Small intestine (tissue), 7 donors: ENCODE measurements around the gene GABRD. TPM values are rescaled to one million over a fixed set of nuclear protein-coding genes. Genes with fewer than 3 reads are reported as not detected.

Source experiments
- DNase-seq, 2 donors: peaks; one replicate each; pipeline versions ENCODE4 v3.0.0 to v3.0.0-alpha.2; 2013
- FAIRE-seq: peaks from 2 replicates; lab custom pipeline; 2012; peaks lifted over from hg19 to GRCh38; lab: Jason Lieb, UNC
- H3K27ac ChIP-seq, 3 donors: one replicate each; pipeline ENCODE4 v1.5.1; 2013; ENCODE audit warnings: low read length in 2 of 3, mild to moderate bottlenecking in 2 of 3, control low read depth in 1 of 3, inconsistent platforms in 1 of 3, low read depth in 1 of 3, moderate library complexity in 1 of 3
- H3K27me3 ChIP-seq, 3 donors: one replicate each; pipeline ENCODE4 v1.6.1; 2013; ENCODE audit warnings: low read length in 3 of 3, inconsistent platforms in 1 of 3; ENCODE audit not compliant: control insufficient read depth in 3 of 3, insufficient read depth in 3 of 3
- H3K36me3 ChIP-seq, 3 donors: one replicate each; pipeline ENCODE4 v1.6.1; 2013; ENCODE audit warnings: low read length in 3 of 3, inconsistent platforms in 1 of 3, low read depth in 1 of 3, mild to moderate bottlenecking in 1 of 3, moderate library complexity in 1 of 3; ENCODE audit not compliant: control insufficient read depth in 3 of 3, insufficient read depth in 2 of 3
- H3K4me1 ChIP-seq, 3 donors: one replicate each; pipeline ENCODE4 v1.6.1; 2013; ENCODE audit warnings: low read length in 2 of 3, inconsistent platforms in 1 of 3, low read depth in 1 of 3, mild to moderate bottlenecking in 1 of 3, moderate library complexity in 1 of 3; ENCODE audit not compliant: control insufficient read depth in 3 of 3, insufficient read depth in 2 of 3
- H3K4me3 ChIP-seq, 3 donors: one replicate each; pipeline ENCODE4 v1.5.1; 2013; ENCODE audit warnings: low read length in 3 of 3, control low read depth in 1 of 3, inconsistent platforms in 1 of 3, low read depth in 1 of 3, mild to moderate bottlenecking in 1 of 3, moderate library complexity in 1 of 3
- H3K9me3 ChIP-seq, 2 donors: one replicate each; pipeline ENCODE4 v1.6.1; 2013; ENCODE audit warnings: low read depth in 1 of 2, low read length in 1 of 2; ENCODE audit not compliant: control insufficient read depth in 2 of 2, insufficient read depth in 1 of 2
- WGBS, 3 donors: extraction: QIAGEN DNeasy Blood & Tissue Kit; methylation state at CpG; one replicate each; pipeline ENCODE4 v1.1.7; 2013; 5-methylcytosine and 5-hydroxymethylcytosine counted together
- polyA plus RNA-seq, 4 donors: library from polyadenylated mRNA; stranded (reverse) in 3 of 4; unstranded in 1 of 4; fragments of 200-250 nt in 3 of 4; fragments of 120-200 nt in 1 of 4; gene quantifications; one replicate each; pipeline versions ENCODE4 v1.2.1 to v1.2.3, GENCODE V29; 2013
- donor health status: healthy with polysubstance abuse.
- donor health status: control.
- donor health status: control.
- donor health status: Bipolar disorder and iron deficiency.
- donor health status: healthy.

Gene GABRD
- polyA plus RNA-seq, 4 donors: 0.40 to 0.55 TPM; not detected in 2

DNA sequence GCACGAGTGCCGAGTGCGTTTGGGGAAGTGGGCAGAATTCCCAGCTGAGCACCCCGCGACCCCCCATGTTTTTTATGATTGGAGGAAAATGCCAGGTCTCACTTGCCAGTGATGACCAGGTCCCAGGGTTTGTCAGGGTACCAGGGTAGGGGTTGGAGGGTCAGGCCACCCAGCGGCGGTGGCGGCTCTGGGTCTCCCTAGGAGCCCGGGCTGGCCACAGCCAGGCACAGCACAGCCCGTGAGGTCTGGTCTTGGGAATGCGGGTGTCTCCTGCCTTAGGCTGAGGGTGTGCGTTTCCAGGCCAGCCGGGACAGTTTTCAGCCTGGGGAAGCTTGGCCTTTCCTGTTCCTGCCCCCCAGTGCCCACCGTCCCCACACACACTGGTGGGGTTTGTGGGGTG lies 53.7 kb downstream of the GABRD start:
- Histone ChIP-seq H3K27ac (peak overlapping the region; percentile 58 to 70 (median 61)), H3K9me3 (peaks cover 0 to 13% of the 10 kb centered on the region in 2 donors), H3K27me3 (peaks cover 0 to 2% (median 0%) of the 10 kb centered on the region in 3 donors), H3K36me3 (peaks cover 6 to 89% (median 7%) of the 10 kb centered on the region in 3 donors), H3K4me1 (peaks cover 0 to 46% (median 7%) of the 10 kb centered on the region in 3 donors), H3K4me3 (no peak overlapping the region)
- DNase-seq: no peak
- FAIRE-seq: no peak
- WGBS, 3 donors: 84 to 88% (median 85%) methylated on average over 13 to 14 of the region's 14 CpGs

DNA sequence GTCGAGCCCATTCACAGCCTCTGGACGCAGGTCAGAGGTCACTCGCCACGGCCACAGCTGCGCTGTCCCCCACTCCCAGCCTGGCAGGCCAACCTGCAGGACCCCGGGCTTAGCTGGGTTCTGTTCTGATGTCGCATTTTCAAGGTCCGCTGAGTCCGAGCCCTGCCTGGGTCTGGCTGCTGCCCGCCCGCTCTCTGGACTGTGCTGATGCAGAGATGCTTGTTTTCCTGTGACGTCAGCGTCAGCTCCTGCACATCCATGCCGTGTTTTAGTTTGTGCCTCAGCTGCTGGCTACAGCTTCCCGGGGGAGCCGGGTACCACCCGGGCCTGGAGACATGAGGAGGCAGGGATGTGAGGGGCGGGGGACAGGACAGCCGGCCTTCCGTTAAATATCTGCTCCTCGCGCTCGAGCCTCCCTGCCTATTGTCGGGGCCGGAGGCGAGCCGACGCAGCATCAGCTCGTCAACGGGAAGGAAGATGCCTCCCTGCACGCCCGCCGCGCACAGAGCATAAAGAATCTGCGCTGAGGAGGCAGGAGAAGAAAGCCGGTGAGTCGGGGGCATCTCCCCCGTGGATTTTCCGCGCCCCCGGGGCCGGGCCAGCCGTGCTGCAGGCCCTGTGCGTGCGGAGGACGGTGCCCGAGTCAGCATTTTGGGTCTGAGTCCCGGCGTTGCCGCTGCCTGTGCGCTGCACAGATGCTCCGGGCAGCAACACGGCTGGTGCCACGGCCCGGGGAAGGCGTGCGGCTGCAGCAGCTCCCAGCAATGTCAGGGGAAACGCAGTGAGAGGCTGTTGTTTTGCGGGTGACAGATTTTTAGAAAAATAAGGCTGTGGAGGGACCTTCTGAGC lies 54.5 kb downstream of the GABRD start:
- DNase-seq (no peak), FAIRE-seq (no peak)
- peak overlapping the region in 1 of 3 donors; percentile 37 for H3K4me3 ChIP-seq
- H3K27ac ChIP-seq: peak overlapping the region in 1 of 3 donors; percentile 70
- WGBS, 3 donors: 70 to 94% (median 92%) methylated on average over 59 of the region's 59 CpGs
- peaks cover 5 to 88% (median 6%) of the 10 kb centered on the region in 3 donors for H3K36me3 ChIP-seq
- peaks cover 0 to 2% (median 0%) of the 10 kb centered on the region in 3 donors for H3K27me3 ChIP-seq
- peaks cover 0 to 20% of the 10 kb centered on the region in 2 donors for H3K9me3 ChIP-seq
- H3K4me1 ChIP-seq: peaks cover 0 to 46% (median 7%) of the 10 kb centered on the region in 3 donors

DNA sequence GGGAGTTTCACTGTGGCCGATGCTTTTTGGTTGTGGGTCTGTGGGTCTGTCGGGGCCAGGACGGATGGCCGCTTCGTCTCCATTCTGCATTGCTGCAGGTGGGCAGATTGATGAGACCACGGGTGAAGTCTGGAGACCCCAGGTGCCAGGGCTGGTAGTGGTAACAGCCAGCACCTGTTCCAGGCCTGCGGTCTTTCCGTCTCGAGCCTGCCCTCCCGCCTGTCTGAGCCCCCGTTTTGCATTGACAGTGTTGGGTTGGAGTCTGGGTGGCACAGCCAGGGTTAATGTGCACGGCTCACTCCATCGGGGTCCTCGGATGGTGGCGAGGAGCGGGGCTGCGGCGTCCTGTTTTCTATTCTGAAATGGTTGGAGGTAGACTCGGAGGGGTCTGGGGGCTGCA lies 55.3 kb downstream of the GABRD start:
- FAIRE-seq: no peak
- Histone ChIP-seq H3K4me3 (peak overlapping the region in 1 of 3 donors; percentile 37), H3K36me3 (peaks cover 5 to 85% (median 6%) of the 10 kb centered on the region in 3 donors), H3K27me3 (peaks cover 0 to 2% (median 0%) of the 10 kb centered on the region in 3 donors), H3K9me3 (peaks cover 0 to 20% of the 10 kb centered on the region in 2 donors), H3K27ac (no peak overlapping the region), H3K4me1 (peaks cover 0 to 41% (median 7%) of the 10 kb centered on the region in 3 donors)
- 75 to 94% (median 89%) methylated on average over 19 of the region's 19 CpGs for WGBS, 3 donors
- DNase-seq: no peak

DNA sequence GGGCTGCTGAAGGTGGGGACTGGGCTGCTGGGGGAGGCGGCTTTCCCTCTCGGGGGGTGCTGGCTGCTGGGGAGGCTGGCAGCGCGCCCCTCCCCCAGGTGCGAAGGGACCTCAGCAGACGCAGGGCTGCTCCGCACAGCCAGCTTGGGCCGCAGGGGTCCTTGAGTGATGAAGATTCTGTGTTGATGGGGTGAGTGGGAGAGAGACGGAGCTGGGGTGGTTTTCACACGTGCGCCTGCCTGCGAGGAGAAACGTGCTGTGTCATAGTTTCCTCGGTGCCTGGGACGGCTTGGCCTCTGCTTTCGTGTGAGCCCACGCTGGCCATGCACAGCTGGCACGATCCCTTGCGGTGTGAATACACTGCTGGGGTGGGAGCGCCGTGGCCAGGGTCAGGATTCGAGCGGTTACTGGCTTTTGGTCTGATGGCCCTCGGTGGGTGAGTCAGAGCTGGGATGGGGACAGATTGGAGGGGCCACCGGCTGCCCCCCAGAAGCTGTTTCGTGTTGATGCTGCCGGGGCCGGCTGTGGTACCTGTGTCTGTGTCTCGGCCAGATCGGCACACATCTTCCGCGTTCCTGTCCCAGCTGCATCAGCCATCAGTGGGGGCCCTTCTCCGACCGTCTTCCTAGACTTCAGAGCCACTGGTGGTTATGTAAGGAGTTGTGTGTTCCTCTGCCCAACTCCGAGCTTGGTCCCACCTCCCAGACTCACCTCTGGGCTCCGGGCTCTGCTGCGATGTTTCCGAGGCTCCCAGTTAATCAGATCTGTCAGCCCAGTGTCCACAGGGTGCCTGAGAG lies 56.0 kb downstream of the GABRD start:
- no peak overlapping the region for H3K4me3 ChIP-seq
- peaks cover 0 to 33% (median 7%) of the 10 kb centered on the region in 3 donors for H3K4me1 ChIP-seq
- no peak for FAIRE-seq
- peaks cover 0 to 2% (median 0%) of the 10 kb centered on the region in 3 donors for H3K27me3 ChIP-seq
- peaks cover 0 to 20% of the 10 kb centered on the region in 2 donors for H3K9me3 ChIP-seq
- 84 to 88% (median 87%) methylated on average over 38 of the region's 38 CpGs for WGBS, 3 donors
- DNase-seq: no peak
- no peak overlapping the region for H3K27ac ChIP-seq
- H3K36me3 ChIP-seq: peaks cover 5 to 85% (median 6%) of the 10 kb centered on the region in 3 donors

DNA sequence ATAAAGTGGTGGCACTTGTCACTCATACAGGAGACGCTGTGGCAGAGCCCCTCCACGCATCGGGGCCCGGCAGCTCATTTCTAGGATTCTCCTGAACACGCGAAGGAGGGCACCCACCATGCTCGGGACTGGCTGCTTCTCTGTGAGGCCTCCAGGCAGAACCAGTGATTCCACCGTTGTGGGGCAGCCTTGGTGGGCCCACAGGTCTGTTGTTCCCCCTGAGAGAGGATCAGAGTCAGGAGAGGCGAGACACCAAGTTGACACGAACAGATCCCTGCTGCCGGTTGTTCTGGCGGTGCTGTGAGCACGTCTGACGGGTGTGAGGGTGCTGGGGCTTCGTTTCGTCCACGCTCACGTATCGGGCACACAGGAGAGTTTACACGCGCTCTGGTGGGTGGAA lies 57.7 kb downstream of the GABRD start:
- peaks cover 0 to 17% (median 4%) of the 10 kb centered on the region in 3 donors for H3K4me1 ChIP-seq
- no peak overlapping the region for H3K27ac ChIP-seq
- H3K36me3 ChIP-seq: peaks cover 5 to 85% (median 6%) of the 10 kb centered on the region in 3 donors
- no peak for FAIRE-seq
- H3K9me3 ChIP-seq: peaks cover 0 to 20% of the 10 kb centered on the region in 2 donors
- 97% methylated on average over 21 of the region's 21 CpGs for WGBS, 3 donors
- no peak for DNase-seq
- peaks cover 0 to 2% (median 0%) of the 10 kb centered on the region in 3 donors for H3K27me3 ChIP-seq
- no peak overlapping the region for H3K4me3 ChIP-seq

DNA sequence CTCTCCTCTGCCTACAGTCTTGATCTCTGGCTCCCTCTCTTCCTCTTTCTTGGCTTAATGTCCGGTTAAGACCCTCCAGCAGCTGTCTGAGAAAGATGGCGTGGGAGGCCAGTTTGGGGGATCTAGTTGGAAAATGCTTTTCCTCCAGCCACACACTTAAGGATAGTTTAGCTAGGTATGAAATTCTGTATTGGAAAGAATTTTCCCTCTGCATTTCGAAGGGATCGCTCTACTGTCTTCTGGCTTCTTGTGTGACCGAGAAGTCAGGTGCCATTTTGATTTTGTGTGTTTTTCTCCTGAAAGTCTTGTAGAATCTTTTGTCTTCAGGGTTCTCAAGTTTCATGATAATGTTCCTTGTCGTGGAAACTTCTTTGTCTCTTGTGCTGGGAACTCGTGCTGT lies 59.0 kb downstream of the GABRD start:
- Histone ChIP-seq H3K9me3 (peaks cover 0 to 20% of the 10 kb centered on the region in 2 donors), H3K27me3 (peaks cover 0 to 2% (median 0%) of the 10 kb centered on the region in 3 donors), H3K4me1 (peaks cover 0 to 6% (median 0%) of the 10 kb centered on the region in 3 donors), H3K27ac (no peak overlapping the region), H3K36me3 (peaks cover 5 to 93% (median 6%) of the 10 kb centered on the region in 3 donors), H3K4me3 (no peak overlapping the region)
- 96 to 99% (median 96%) methylated on average over 7 of the region's 7 CpGs for WGBS, 3 donors
- DNase-seq (no peak), FAIRE-seq (no peak)

DNA sequence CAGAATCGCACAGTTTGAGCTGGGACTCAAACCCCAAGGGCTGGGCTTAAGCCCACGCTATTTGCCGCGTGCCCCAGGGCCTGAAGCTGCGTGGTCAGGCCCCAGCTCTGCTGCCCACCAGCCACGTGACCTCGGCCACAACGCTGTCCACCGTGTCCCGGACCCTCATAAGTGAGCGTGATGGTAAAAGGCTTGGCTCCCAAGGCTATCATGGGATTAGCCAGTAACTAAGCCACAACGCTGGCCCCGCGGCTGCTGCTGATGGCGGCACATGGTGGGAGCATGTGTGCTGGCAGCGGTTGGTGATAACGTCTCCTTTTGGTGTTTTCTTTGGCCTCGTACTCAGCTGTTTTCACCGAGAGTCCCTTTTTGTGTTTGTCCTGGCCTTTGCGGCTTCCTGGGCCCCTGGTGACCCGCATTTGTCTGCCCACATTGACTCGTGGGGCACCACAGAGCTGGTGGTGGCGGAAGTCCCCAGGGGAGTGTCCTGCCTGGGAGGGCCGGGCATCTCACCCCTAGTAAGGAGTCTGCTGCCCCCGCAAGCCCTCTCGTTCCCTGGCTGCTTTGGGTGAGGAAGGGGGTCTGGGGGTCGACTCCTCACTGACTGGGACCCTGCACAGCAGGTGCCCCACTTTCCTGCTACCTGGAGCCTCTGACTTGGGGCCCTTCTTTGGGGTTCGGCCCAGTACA lies 60.4 kb downstream of the GABRD start:
- H3K27me3 ChIP-seq: no peaks in the 10 kb centered on the region
- DNase-seq (no peak), FAIRE-seq (no peak)
- no peak overlapping the region for H3K27ac ChIP-seq
- peaks cover 0 to 20% of the 10 kb centered on the region in 2 donors for H3K9me3 ChIP-seq
- no peaks in the 10 kb centered on the region for H3K4me1 ChIP-seq
- no peak overlapping the region for H3K4me3 ChIP-seq
- peaks cover 6 to 91% (median 7%) of the 10 kb centered on the region in 3 donors for H3K36me3 ChIP-seq
- WGBS, 3 donors: 94 to 97% (median 96%) methylated on average over 27 to 28 of the region's 28 CpGs
